ENCODE data around the gene RER1. TPM values are rescaled to one million over a fixed set of nuclear protein-coding genes. Genes with fewer than 3 reads are reported as not detected.

RER1 gene
- total RNA-seq, 1 experiment from 2014 or later = 79.8 TPM

- no peak for TF ChIP-seq HMGXB4 (CRISPR knock-in tag; IDR thresholded peaks at IDR 0.05)
- TF ChIP-seq GABPB1 (CRISPR knock-in tag; IDR thresholded peaks at IDR 0.05) = no peak
- TF ChIP-seq, protein P1, sequence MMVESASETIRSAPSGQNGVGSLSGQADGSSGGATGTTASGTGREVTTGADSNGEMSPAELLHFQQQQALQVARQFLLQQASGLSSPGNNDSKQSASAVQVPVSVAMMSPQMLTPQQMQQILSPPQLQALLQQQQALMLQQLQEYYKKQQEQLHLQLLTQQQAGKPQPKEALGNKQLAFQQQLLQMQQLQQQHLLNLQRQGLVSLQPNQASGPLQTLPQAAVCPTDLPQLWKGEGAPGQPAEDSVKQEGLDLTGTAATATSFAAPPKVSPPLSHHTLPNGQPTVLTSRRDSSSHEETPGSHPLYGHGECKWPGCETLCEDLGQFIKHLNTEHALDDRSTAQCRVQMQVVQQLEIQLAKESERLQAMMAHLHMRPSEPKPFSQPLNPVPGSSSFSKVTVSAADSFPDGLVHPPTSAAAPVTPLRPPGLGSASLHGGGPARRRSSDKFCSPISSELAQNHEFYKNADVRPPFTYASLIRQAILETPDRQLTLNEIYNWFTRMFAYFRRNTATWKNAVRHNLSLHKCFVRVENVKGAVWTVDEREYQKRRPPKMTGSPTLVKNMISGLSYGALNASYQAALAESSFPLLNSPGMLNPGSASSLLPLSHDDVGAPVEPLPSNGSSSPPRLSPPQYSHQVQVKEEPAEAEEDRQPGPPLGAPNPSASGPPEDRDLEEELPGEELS (CRISPR knock-in tag; IDR thresholded peaks at IDR 0.05) = no peak
- TF ChIP-seq NR1H2 (CRISPR knock-in tag; IDR thresholded peaks at IDR 0.05) = no peak
- TF ChIP-seq SOX15 (CRISPR knock-in tag; IDR thresholded peaks at IDR 0.05) = no peak
- TF ChIP-seq IRF1 (CRISPR knock-in tag; IDR thresholded peaks at IDR 0.05) = no peak
- TF ChIP-seq SMAD3 (CRISPR knock-in tag; IDR thresholded peaks at IDR 0.05; ENCODE audit: borderline replicate concordance) = no peak
- no peak for TF ChIP-seq ZNF232 (CRISPR knock-in tag; IDR thresholded peaks at IDR 0.05)
- no peak for TF ChIP-seq EMX1 (CRISPR knock-in tag; IDR thresholded peaks at IDR 0.05)
- no peak for TF ChIP-seq FOXP1 (CRISPR knock-in tag; IDR thresholded peaks at IDR 0.05; ENCODE audit: borderline replicate concordance)
- no peak for TF ChIP-seq IRF2 (CRISPR knock-in tag; IDR thresholded peaks at IDR 0.05; ENCODE audit: borderline replicate concordance, low read depth)
- no peak for TF ChIP-seq SP1 (CRISPR knock-in tag; conservative IDR thresholded peaks at IDR 0.05)
Observed at GRCh38 chr1:2449636-2450454, 58.2 kb downstream of the RER1 start (continued).

DNA sequence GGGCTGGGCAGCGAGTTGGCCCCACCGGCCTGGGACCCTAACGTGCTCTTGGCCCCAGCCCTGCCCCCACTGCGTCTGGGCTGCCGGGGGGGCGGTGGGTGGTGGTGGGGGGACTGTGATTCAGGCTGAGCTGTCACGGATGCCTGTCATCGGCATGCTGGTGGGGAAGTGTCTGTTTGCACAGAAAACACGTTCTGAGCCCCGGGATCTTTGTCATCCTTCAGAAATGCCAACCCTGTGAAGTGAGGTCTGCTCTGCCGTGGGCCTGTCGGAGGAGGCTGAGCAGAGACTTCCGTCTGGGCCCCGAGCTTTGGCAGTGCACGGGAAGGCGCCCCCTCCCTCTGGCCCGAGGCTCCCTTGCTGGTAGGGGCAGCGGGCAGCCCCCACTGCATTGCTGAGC is 60.1 kb downstream of the RER1 start:
- H3K4me3 Mint-ChIP-seq = no peak overlapping the region
- no peaks in the 10 kb centered on the region for H3K4me1 Mint-ChIP-seq
- TF ChIP-seq, protein P2, sequence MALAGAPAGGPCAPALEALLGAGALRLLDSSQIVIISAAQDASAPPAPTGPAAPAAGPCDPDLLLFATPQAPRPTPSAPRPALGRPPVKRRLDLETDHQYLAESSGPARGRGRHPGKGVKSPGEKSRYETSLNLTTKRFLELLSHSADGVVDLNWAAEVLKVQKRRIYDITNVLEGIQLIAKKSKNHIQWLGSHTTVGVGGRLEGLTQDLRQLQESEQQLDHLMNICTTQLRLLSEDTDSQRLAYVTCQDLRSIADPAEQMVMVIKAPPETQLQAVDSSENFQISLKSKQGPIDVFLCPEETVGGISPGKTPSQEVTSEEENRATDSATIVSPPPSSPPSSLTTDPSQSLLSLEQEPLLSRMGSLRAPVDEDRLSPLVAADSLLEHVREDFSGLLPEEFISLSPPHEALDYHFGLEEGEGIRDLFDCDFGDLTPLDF (CRISPR knock-in tag; IDR thresholded peaks at IDR 0.05) = no peak
- TF ChIP-seq ZNF138 (CRISPR knock-in tag; conservative IDR thresholded peaks at IDR 0.05) = no peak
- no peak for TF ChIP-seq GRHL2 (CRISPR knock-in tag; IDR thresholded peaks at IDR 0.05; ENCODE audit: insufficient replicate concordance, severe bottlenecking)
- TF ChIP-seq JAZF1 (CRISPR knock-in tag; IDR thresholded peaks at IDR 0.05) = no peak
- TF ChIP-seq ZNF317 (CRISPR knock-in tag; IDR thresholded peaks at IDR 0.05; ENCODE audit: borderline replicate concordance, low read depth) = no peak
- TF ChIP-seq NFYB (CRISPR knock-in tag; conservative IDR thresholded peaks at IDR 0.05; ENCODE audit: low read depth) = no peak
- TF ChIP-seq CREM (CRISPR knock-in tag; IDR thresholded peaks at IDR 0.05) = no peak
- no peak for ATAC-seq
- no peaks in the 10 kb centered on the region for H3K27me3 Mint-ChIP-seq (ENCODE audit: low read depth)
- H3K9me3 Mint-ChIP-seq = no peaks in the 10 kb centered on the region
- no peak overlapping the region for H3K27ac Mint-ChIP-seq
- no peak for DNase-seq (ENCODE audit: low spot score)
- POLR2A ChIA-PET = no interaction called here
- CTCF ChIA-PET = interaction anchor here (2.1 kb wide), 1 partner anchor 8 kb away, joined by 7 read pairs; no protein-coding TSS in a partner anchor
- no peaks in the 10 kb centered on the region for H3K36me3 Mint-ChIP-seq

Data from WTC11 (cell line).